ENCODE measurements around the gene GRID2. TPM values are rescaled to one million over a fixed set of nuclear protein-coding genes. Genes with fewer than 3 reads are reported as not detected.

Gene GRID2
- polyA plus RNA-seq, 1 donor from 2014 or later = not detected

- Mint-ChIP-seq H3K4me1 (peaks cover 0 to 2% (median 0%) of the 10 kb centered on the region in 3 donors), H3K4me3 (no peak overlapping the region), H3K27ac (no peak overlapping the region), H3K9me3 (peaks cover 0 to 2% (median 0%) of the 10 kb centered on the region in 3 donors), H3K36me3 (no peaks in the 10 kb centered on the region), H3K27me3 (no peaks in the 10 kb centered on the region)
Measured at GRCh38 chr4:93515208-93515607, 1211.4 kb downstream of the GRID2 start.

GRCh38 chr4:93529692-93530372 lies 1226.1 kb downstream of the GRID2 start:
- H3K4me1 Mint-ChIP-seq = peaks cover 0 to 2% (median 0%) of the 10 kb centered on the region in 3 donors
- H3K9me3 Mint-ChIP-seq = peaks cover 0 to 4% (median 0%) of the 10 kb centered on the region in 3 donors
- no peaks in the 10 kb centered on the region for H3K27me3 Mint-ChIP-seq
- no peak overlapping the region for H3K27ac Mint-ChIP-seq
- no peaks in the 10 kb centered on the region for H3K36me3 Mint-ChIP-seq
- no peak overlapping the region for H3K4me3 Mint-ChIP-seq

- peaks cover 0 to 4% (median 0%) of the 10 kb centered on the region in 3 donors for H3K9me3 Mint-ChIP-seq
- H3K27me3 Mint-ChIP-seq = no peaks in the 10 kb centered on the region
- peaks cover 0 to 2% (median 0%) of the 10 kb centered on the region in 3 donors for H3K4me1 Mint-ChIP-seq
- no peak overlapping the region for H3K4me3 Mint-ChIP-seq
- no peak overlapping the region for H3K27ac Mint-ChIP-seq
- H3K36me3 Mint-ChIP-seq = no peaks in the 10 kb centered on the region
Measured at GRCh38 chr4:93532234-93532633, 1228.5 kb downstream of the GRID2 start.

- H3K27me3 Mint-ChIP-seq = no peaks in the 10 kb centered on the region
- H3K4me1 Mint-ChIP-seq = no peaks in the 10 kb centered on the region
- peaks cover 0 to 3% (median 0%) of the 10 kb centered on the region in 3 donors for H3K9me3 Mint-ChIP-seq
- H3K27ac Mint-ChIP-seq = no peak overlapping the region
- no peak overlapping the region for H3K4me3 Mint-ChIP-seq
- H3K36me3 Mint-ChIP-seq = no peaks in the 10 kb centered on the region
Measured at GRCh38 chr4:93540562-93540961, 1236.8 kb downstream of the GRID2 start.

GRCh38 chr4:93561842-93562241 lies 1258.1 kb downstream of the GRID2 start:
- Mint-ChIP-seq H3K27ac (no peak overlapping the region), H3K9me3 (peaks cover 0 to 12% (median 5%) of the 10 kb centered on the region in 3 donors), H3K36me3 (no peaks in the 10 kb centered on the region), H3K27me3 (no peaks in the 10 kb centered on the region), H3K4me1 (no peaks in the 10 kb centered on the region), H3K4me3 (no peak overlapping the region)

GRCh38 chr4:93568758-93569157 lies 1265.0 kb downstream of the GRID2 start:
- H3K36me3 Mint-ChIP-seq = no peaks in the 10 kb centered on the region

GRCh38 chr4:93573285-93573684 lies 1269.5 kb downstream of the GRID2 start:
- Mint-ChIP-seq H3K36me3 (no peaks in the 10 kb centered on the region), H3K27me3 (no peaks in the 10 kb centered on the region), H3K4me1 (no peaks in the 10 kb centered on the region), H3K4me3 (no peak overlapping the region), H3K9me3 (peaks cover 0 to 2% (median 2%) of the 10 kb centered on the region in 3 donors), H3K27ac (no peak overlapping the region)

More at GRCh38 chr4:93568758-93569157, 1265.0 kb downstream of the GRID2 start:
- no peaks in the 10 kb centered on the region for H3K27me3 Mint-ChIP-seq
- no peak overlapping the region for H3K27ac Mint-ChIP-seq
- no peaks in the 10 kb centered on the region for H3K9me3 Mint-ChIP-seq
- H3K4me1 Mint-ChIP-seq = no peaks in the 10 kb centered on the region
- no peak overlapping the region for H3K4me3 Mint-ChIP-seq

- no peak overlapping the region for H3K4me3 Mint-ChIP-seq
- no peaks in the 10 kb centered on the region for H3K36me3 Mint-ChIP-seq
- peaks cover 0 to 4% (median 4%) of the 10 kb centered on the region in 3 donors for H3K9me3 Mint-ChIP-seq
- no peak overlapping the region for H3K27ac Mint-ChIP-seq
- H3K4me1 Mint-ChIP-seq = no peaks in the 10 kb centered on the region
- no peaks in the 10 kb centered on the region for H3K27me3 Mint-ChIP-seq
Measured at GRCh38 chr4:93578942-93579341, 1275.2 kb downstream of the GRID2 start.

- H3K27me3 Mint-ChIP-seq = no peaks in the 10 kb centered on the region
- H3K4me1 Mint-ChIP-seq = no peaks in the 10 kb centered on the region
- H3K27ac Mint-ChIP-seq = no peak overlapping the region
- no peak overlapping the region for H3K4me3 Mint-ChIP-seq
- no peaks in the 10 kb centered on the region for H3K36me3 Mint-ChIP-seq
- H3K9me3 Mint-ChIP-seq = peaks cover 0 to 12% (median 3%) of the 10 kb centered on the region in 3 donors
Measured at GRCh38 chr4:93605163-93605562, 1301.4 kb downstream of the GRID2 start.

GRCh38 chr4:93617606-93618005 lies 1313.8 kb downstream of the GRID2 start:
- Mint-ChIP-seq H3K27me3 (no peaks in the 10 kb centered on the region), H3K4me3 (no peak overlapping the region)

GRCh38 chr4:93633721-93634120 lies 1330.0 kb downstream of the GRID2 start:
- no peaks in the 10 kb centered on the region for H3K36me3 Mint-ChIP-seq
- no peak overlapping the region for H3K27ac Mint-ChIP-seq

More at GRCh38 chr4:93617606-93618005, 1313.8 kb downstream of the GRID2 start:
- Mint-ChIP-seq H3K4me1 (no peaks in the 10 kb centered on the region), H3K27ac (no peak overlapping the region), H3K36me3 (no peaks in the 10 kb centered on the region), H3K9me3 (peaks cover 0 to 4% (median 2%) of the 10 kb centered on the region in 3 donors)

GRCh38 chr4:93635943-93636342 lies 1332.2 kb downstream of the GRID2 start:
- Mint-ChIP-seq H3K27me3 (no peaks in the 10 kb centered on the region), H3K36me3 (no peaks in the 10 kb centered on the region), H3K9me3 (peaks cover 0 to 2% (median 0%) of the 10 kb centered on the region in 3 donors), H3K27ac (no peak overlapping the region), H3K4me3 (no peak overlapping the region), H3K4me1 (no peaks in the 10 kb centered on the region)

More at GRCh38 chr4:93633721-93634120, 1330.0 kb downstream of the GRID2 start:
- Mint-ChIP-seq H3K9me3 (peaks cover 0 to 2% (median 0%) of the 10 kb centered on the region in 3 donors), H3K4me3 (no peak overlapping the region), H3K27me3 (no peaks in the 10 kb centered on the region), H3K4me1 (no peaks in the 10 kb centered on the region)

- Mint-ChIP-seq H3K4me3 (no peak overlapping the region), H3K36me3 (no peaks in the 10 kb centered on the region), H3K9me3 (peaks cover 0 to 2% (median 0%) of the 10 kb centered on the region in 3 donors), H3K27me3 (no peaks in the 10 kb centered on the region), H3K27ac (no peak overlapping the region), H3K4me1 (no peaks in the 10 kb centered on the region)
Measured at GRCh38 chr4:93645120-93645519, 1341.4 kb downstream of the GRID2 start.

GRCh38 chr4:93646233-93646930 lies 1342.6 kb downstream of the GRID2 start:
- H3K4me3 Mint-ChIP-seq = no peak overlapping the region
- H3K27me3 Mint-ChIP-seq = no peaks in the 10 kb centered on the region
- no peak overlapping the region for H3K27ac Mint-ChIP-seq
- no peaks in the 10 kb centered on the region for H3K4me1 Mint-ChIP-seq
- H3K9me3 Mint-ChIP-seq = peaks cover 0 to 2% (median 0%) of the 10 kb centered on the region in 3 donors
- no peaks in the 10 kb centered on the region for H3K36me3 Mint-ChIP-seq

GRCh38 chr4:93648258-93648657 lies 1344.5 kb downstream of the GRID2 start:
- Mint-ChIP-seq H3K36me3 (no peaks in the 10 kb centered on the region), H3K9me3 (peaks cover 0 to 2% (median 0%) of the 10 kb centered on the region in 3 donors), H3K27me3 (no peaks in the 10 kb centered on the region), H3K4me1 (no peaks in the 10 kb centered on the region), H3K27ac (no peak overlapping the region), H3K4me3 (no peak overlapping the region)
